ENCODE results near the gene HOXA9.

The HOXA9 gene

GRCh38 chr7:27189997-27190748, 24.8 kb upstream of the HOXA9 start:
- no peak for DNase-seq (ENCODE audit: low read depth)
- no peak overlapping the region for H3K4me3 ChIP-seq (ENCODE audit: low read depth, low read length)

- no peak for DNase-seq (ENCODE audit: low read depth)
- H3K4me3 ChIP-seq (ENCODE audit: low read depth, low read length): peak overlapping the region; percentile 36
Measured at GRCh38 chr7:27189295-27189996, 24.1 kb upstream of the HOXA9 start.

GRCh38 chr7:27188386-27189294, 23.3 kb upstream of the HOXA9 start:
- DNase-seq (ENCODE audit: low read depth): no peak
- H3K4me3 ChIP-seq (ENCODE audit: low read depth, low read length): peak overlapping the region; percentile 36

GRCh38 chr7:27187475-27188385, 22.4 kb upstream of the HOXA9 start:
- H3K4me3 ChIP-seq (ENCODE audit: low read depth, low read length): peak overlapping the region; percentile 36
- no peak for DNase-seq (ENCODE audit: low read depth)

- no peak for DNase-seq (ENCODE audit: low read depth)
- peak overlapping the region; percentile 81 for H3K4me3 ChIP-seq (ENCODE audit: low read depth, low read length)
Measured at GRCh38 chr7:27186668-27187474, 21.5 kb upstream of the HOXA9 start.

GRCh38 chr7:27185854-27186667, 20.7 kb upstream of the HOXA9 start:
- DNase-seq (ENCODE audit: low read depth): no peak
- H3K4me3 ChIP-seq (ENCODE audit: low read depth, low read length): peak overlapping the region; percentile 81

- peak within 1 kb of the TSS; percentile 81 for H3K4me3 ChIP-seq (ENCODE audit: low read depth, low read length)
- peak; percentile 89 for DNase-seq (ENCODE audit: low read depth)
Measured at GRCh38 chr7:27185013-27185853, 19.9 kb upstream of the HOXA9 start, which contains the start of gene HOXA11. TSS of gene HOXA11 (minus strand) at chr7:27185232. CDS start at chr7:27185144, 88 bp downstream.

- no peak for DNase-seq (ENCODE audit: low read depth)
- H3K4me3 ChIP-seq (ENCODE audit: low read depth, low read length): peak overlapping the region; percentile 81
Measured at GRCh38 chr7:27184337-27185012, 19.1 kb upstream of the HOXA9 start.

GRCh38 chr7:27183682-27184336, 18.5 kb upstream of the HOXA9 start:
- DNase-seq (ENCODE audit: low read depth): no peak
- peak overlapping the region; percentile 81 for H3K4me3 ChIP-seq (ENCODE audit: low read depth, low read length)

- DNase-seq (ENCODE audit: low read depth): no peak
- peak overlapping the region; percentile 81 for H3K4me3 ChIP-seq (ENCODE audit: low read depth, low read length)
Measured at GRCh38 chr7:27182861-27183681, 17.7 kb upstream of the HOXA9 start.

- H3K4me3 ChIP-seq (ENCODE audit: low read depth, low read length): peak overlapping the region; percentile 81
- DNase-seq (ENCODE audit: low read depth): no peak
Measured at GRCh38 chr7:27182285-27182841, 17.0 kb upstream of the HOXA9 start.

GRCh38 chr7:27181795-27182275, 16.5 kb upstream of the HOXA9 start:
- peak overlapping the region; percentile 13 for H3K4me3 ChIP-seq (ENCODE audit: low read depth, low read length)
- no peak for DNase-seq (ENCODE audit: low read depth)

GRCh38 chr7:27180431-27181420, 15.4 kb upstream of the HOXA9 start:
- peak overlapping the region; percentile 78 for H3K4me3 ChIP-seq (ENCODE audit: low read depth, low read length)
- DNase-seq (ENCODE audit: low read depth): no peak

Measured in skeletal muscle cell (primary cell).